Hepatocyte (in vitro differentiated cells): ENCODE measurements around the gene HID1. TPM values are rescaled to one million over a fixed set of nuclear protein-coding genes. Genes with fewer than 3 reads are reported as not detected.

Source experiments
- DNase-seq: peaks from one replicate; pipeline ENCODE4 v3.0.0-alpha.2; 2016; ENCODE audit warnings: low spot score
- H2AFZ ChIP-seq: fragments of 200-600 bp; sonication (generic); 2 replicates; pipeline ENCODE4 v1.6.0; 2016; ENCODE audit warnings: antibody characterized with exemption, mild to moderate bottlenecking
- H3K27ac ChIP-seq: fragments of 200-600 bp; sonication (generic); 2 replicates; pipeline ENCODE4 v1.5.1; 2016; ENCODE audit warnings: mild to moderate bottlenecking
- H3K27me3 ChIP-seq: fragments of 200-600 bp; sonication (generic); 2 replicates; pipeline ENCODE4 v1.6.1; 2016
- H3K36me3 ChIP-seq: fragments of 200-600 bp; sonication (generic); replicated peaks from 2 replicates; pipeline ENCODE4 v1.5.1; 2016; ENCODE audit warnings: low read depth; ENCODE audit not compliant: insufficient read depth
- H3K4me1 ChIP-seq: fragments of 200-600 bp; sonication (generic); 2 replicates; pipeline ENCODE4 v1.5.1; 2016; ENCODE audit warnings: mild to moderate bottlenecking, moderate library complexity; ENCODE audit not compliant: insufficient read depth
- H3K4me2 ChIP-seq: fragments of 200-600 bp; sonication (generic); 2 replicates; pipeline ENCODE4 v1.6.0; 2016
- H3K4me3 ChIP-seq: fragments of 200-600 bp; sonication (generic); 2 replicates; pipeline ENCODE4 v1.5.1; 2016; ENCODE audit warnings: mild to moderate bottlenecking
- H3K79me2 ChIP-seq: fragments of 200-600 bp; sonication (generic); 2 replicates; pipeline ENCODE4 v1.6.0; 2017; ENCODE audit warnings: mild to moderate bottlenecking
- H3K9me2 ChIP-seq: fragments of 200-600 bp; sonication (generic); replicated peaks from 2 replicates; pipeline ENCODE4 v1.6.0; 2017; ENCODE audit warnings: mild to moderate bottlenecking; ENCODE audit not compliant: insufficient read depth
- H3K9me3 ChIP-seq: fragments of 200-600 bp; sonication (generic); 2 replicates; pipeline ENCODE4 v1.5.1; 2016; ENCODE audit warnings: low read depth, mild to moderate bottlenecking
- H4K20me1 ChIP-seq: fragments of 200-600 bp; sonication (generic); 2 replicates; pipeline ENCODE4 v1.6.0; 2016; ENCODE audit warnings: mild to moderate bottlenecking; ENCODE audit not compliant: insufficient read depth, poor library complexity, severe bottlenecking
- CTCF ChIP-seq: fragments of 200-600 bp; sonication (generic); IDR thresholded peaks from 2 replicates; pipeline ENCODE4 v1.5.1; 2016; ENCODE audit warnings: antibody characterized with exemption, mild to moderate bottlenecking; ENCODE audit not compliant: poor library complexity
- EZH2 ChIP-seq: fragments of 200-600 bp; sonication (generic); IDR thresholded peaks from 2 replicates; pipeline ENCODE4 v1.6.1; 2016; ENCODE audit warnings: antibody characterized with exemption, mild to moderate bottlenecking, borderline replicate concordance
- EZH2phosphoT487 ChIP-seq: fragments of 200-600 bp; sonication (generic); IDR thresholded peaks from one replicate; pipeline ENCODE4 v1.6.1; 2018; ENCODE audit warnings: antibody characterized with exemption, mild to moderate bottlenecking, low read depth, moderate library complexity; ENCODE audit not compliant: unreplicated experiment, severe bottlenecking
- WGBS: methylation state at CpG from one replicate; pipeline ENCODE4 v1.1.6; 2016; ENCODE audit warnings: low lambda C conversion rate; ENCODE audit errors: missing lambda C conversion rate; 5-methylcytosine and 5-hydroxymethylcytosine counted together
- polyA plus RNA-seq: library from polyadenylated mRNA; unstranded; fragments of >200 nt; fragmentation: Nextera tagmentation; extraction: Ambion mirVana; gene quantifications from 2 replicates; pipeline ENCODE4 v1.2.1, GENCODE V29; 2016
- total RNA-seq: library from RNA; depleted of rRNA; stranded (reverse); fragments of >200 nt; gene quantifications from 2 replicates; pipeline ENCODE4 v1.2.3, GENCODE V29; 2014

The HID1 gene
- total and polyA plus RNA-seq, 2 experiments from 2014 or later: 15.3 to 43.4 TPM

- no peaks in the 10 kb centered on the region for H4K20me1 ChIP-seq
These were observed 31.3 kb downstream of the HID1 start for GRCh38 chr17:74941128-74941725.

DNA sequence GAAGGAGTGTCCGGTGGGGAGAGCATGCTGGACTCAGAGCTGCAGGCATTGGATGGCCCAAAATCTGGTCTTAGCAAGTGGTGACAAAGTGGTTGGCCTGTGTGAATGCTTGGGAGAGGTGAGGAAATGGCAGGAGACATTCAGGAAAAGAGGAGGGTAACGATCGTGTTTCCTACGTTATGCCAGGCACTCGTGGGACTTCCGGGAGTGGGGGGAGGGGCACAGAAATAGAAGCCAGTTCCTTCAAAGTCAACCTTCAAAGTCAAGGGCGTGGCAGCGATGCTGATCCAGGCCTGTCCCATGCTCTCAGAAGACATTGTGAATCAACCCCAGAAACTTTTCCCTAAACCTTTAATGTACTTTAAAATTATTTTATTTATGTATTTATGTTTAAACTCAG lies 33.0 kb downstream of the HID1 start:
- Histone ChIP-seq H3K27me3 (peaks cover 48% of the 10 kb centered on the region), H3K27ac (no peak overlapping the region), H3K9me2 (no peaks in the 10 kb centered on the region), H3K4me1 (peaks cover 7% of the 10 kb centered on the region), H2AFZ (no peak overlapping the region), H3K4me3 (no peak overlapping the region), H3K4me2 (no peak overlapping the region), H4K20me1 (no peaks in the 10 kb centered on the region), H3K9me3 (no peaks in the 10 kb centered on the region), H3K79me2 (no peaks in the 10 kb centered on the region), H3K36me3 (no peaks in the 10 kb centered on the region)
- no peak for DNase-seq
- TF ChIP-seq EZH2phosphoT487 (no peak), EZH2 (no peak), CTCF (no peak)
- WGBS: 69% methylated on average over 8 of the region's 8 CpGs

More at GRCh38 chr17:74941128-74941725, 31.3 kb downstream of the HID1 start:
- TF ChIP-seq EZH2phosphoT487: no peak
- no peak for TF ChIP-seq EZH2
- TF ChIP-seq CTCF: no peak
- no peak for DNase-seq
- Histone ChIP-seq H3K27ac (no peak overlapping the region), H3K27me3 (peaks cover 32% of the 10 kb centered on the region), H2AFZ (no peak overlapping the region), H3K4me2 (no peak overlapping the region), H3K79me2 (no peaks in the 10 kb centered on the region), H3K36me3 (no peaks in the 10 kb centered on the region), H3K9me3 (no peaks in the 10 kb centered on the region), H3K4me3 (no peak overlapping the region), H3K9me2 (no peaks in the 10 kb centered on the region), H3K4me1 (no peaks in the 10 kb centered on the region)
- WGBS: 81% methylated on average over 21 of the region's 21 CpGs

DNA sequence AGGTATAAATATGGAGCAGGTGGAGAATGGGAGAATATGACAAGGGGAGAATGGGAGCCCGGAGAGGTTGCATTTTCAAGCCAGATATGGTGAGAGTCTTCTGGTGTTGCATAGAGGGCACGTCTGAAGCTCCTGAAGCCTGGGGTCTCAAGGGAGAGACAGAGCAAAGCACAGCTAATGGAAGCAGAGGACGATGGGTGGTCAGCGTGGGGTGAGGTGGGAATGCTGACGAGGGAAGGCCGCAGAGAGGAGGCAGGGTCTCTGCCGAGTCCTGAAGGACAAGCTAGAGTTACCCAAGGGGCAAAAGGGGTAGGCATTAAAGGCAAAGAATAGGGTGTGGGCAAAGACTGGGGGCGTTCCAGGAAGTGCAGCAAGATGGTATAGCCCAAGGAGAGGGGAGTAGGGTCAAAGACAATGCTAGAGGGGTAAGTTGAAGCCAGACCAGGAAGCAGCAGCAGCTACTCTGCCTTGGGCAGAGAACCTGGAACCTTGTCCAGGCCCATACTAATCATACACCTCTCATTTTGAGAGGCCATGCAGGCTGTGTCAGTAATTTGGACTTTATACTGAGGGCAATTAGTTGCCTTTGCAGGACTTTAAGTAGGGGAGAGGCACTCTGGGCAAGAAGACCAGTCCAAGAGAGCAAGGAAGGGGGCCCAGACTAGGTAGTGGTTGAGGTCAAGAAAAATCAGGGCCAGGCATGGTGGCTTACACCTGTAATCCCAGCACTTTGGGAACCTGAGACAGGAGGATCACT lies 34.2 kb downstream of the HID1 start:
- Histone ChIP-seq H3K4me3 (no peak overlapping the region), H3K9me3 (no peaks in the 10 kb centered on the region), H4K20me1 (no peaks in the 10 kb centered on the region), H3K4me2 (no peak overlapping the region), H3K36me3 (no peaks in the 10 kb centered on the region), H3K27ac (no peak overlapping the region), H3K9me2 (no peaks in the 10 kb centered on the region), H3K27me3 (peaks cover 59% of the 10 kb centered on the region), H2AFZ (no peak overlapping the region), H3K4me1 (peaks cover 7% of the 10 kb centered on the region), H3K79me2 (no peaks in the 10 kb centered on the region)
- DNase-seq: no peak
- TF ChIP-seq EZH2 (no peak), EZH2phosphoT487 (no peak), CTCF (no peak)
- WGBS: 62% methylated on average over 7 of the region's 8 CpGs
